Adrenal gland (tissue), 12 donors: ENCODE measurements around the gene OR2S2. TPM values are rescaled to one million over a fixed set of nuclear protein-coding genes. Genes with fewer than 3 reads are reported as not detected.

Experiments
- DNase-seq, 7 donors: peaks; one replicate each; pipeline ENCODE4 v3.0.0-alpha.2; 2019 to 2020
- H3K27ac ChIP-seq, 5 donors: fragments of 200-600 bp; sonication (generic) in 4 of 5; 1 replicate in 3 of 5; 2 replicates in 2 of 5; pipeline versions ENCODE4 v1.5.1 to v1.8.0; 2016 to 2020; ENCODE audit warnings: mild to moderate bottlenecking in 1 of 5
- H3K27me3 ChIP-seq: fragments of 200-600 bp; 2 replicates; pipeline ENCODE4 v1.8.0; 2021
- H3K36me3 ChIP-seq, 2 donors: fragments of 200-600 bp; replicated peaks in 1 of 2; 1 replicate in 1 of 2; 2 replicates in 1 of 2; pipeline versions ENCODE4 v1.5.1 to v1.8.0; 2018 to 2022
- H3K4me1 ChIP-seq, 2 donors: fragments of 200-600 bp; replicated peaks in 1 of 2; 1 replicate in 1 of 2; 2 replicates in 1 of 2; pipeline versions ENCODE4 v1.5.1 to v1.8.0; 2018 to 2021
- H3K4me3 ChIP-seq, 4 donors: fragments of 200-600 bp; sonication (generic) in 3 of 4; one replicate each; pipeline ENCODE4 v1.5.1; 2016 to 2018
- H3K9me3 ChIP-seq, 3 donors: fragments of 200-600 bp; sonication (generic) in 1 of 3; replicated peaks in 1 of 3; 1 replicate in 2 of 3; 2 replicates in 1 of 3; pipeline versions ENCODE4 v1.5.1 to v1.8.0; 2016 to 2021
- CTCF ChIP-seq, 6 experiments: fragments of 450-650 bp in 4 of 6; fragments of 200-600 bp in 2 of 6; sonication (generic) in 1 of 6; IDR thresholded peaks; 1 replicate in 5 of 6; 2 replicates in 1 of 6; pipeline versions ENCODE4 v1.5.1 to v1.8.0; 2016 to 2021; ENCODE audit warnings: antibody characterized with exemption in 6 of 6, mild to moderate bottlenecking in 2 of 6, moderate library complexity in 1 of 6
- POLR2A ChIP-seq, 2 donors: fragments of 450-650 bp; IDR thresholded peaks; one replicate each; pipeline ENCODE4 v1.6.1; 2017; ENCODE audit warnings: antibody characterized with exemption in 2 of 2, mild to moderate bottlenecking in 2 of 2, moderate library complexity in 1 of 2
- WGBS, 4 donors: extraction: QIAGEN DNeasy Blood & Tissue Kit in 2 of 4; methylation state at CpG; one replicate each; pipeline versions ENCODE4 v1.1.5 to v1.1.7; 2013 to 2017; 5-methylcytosine and 5-hydroxymethylcytosine counted together
- intact Hi-C, 2 donors: fragments of 100-400 bp; cut with DNase I; formaldehyde crosslinking; loops; one replicate each; pipeline versions ENCODE4 v1.14.1 to v1.15.0; 2022 to 2023
- polyA plus RNA-seq, 3 donors: library from polyadenylated mRNA; stranded (reverse); fragments of 200-250 nt in 2 of 3; fragments of 350-450 nt in 1 of 3; fragmentation: Illumina TruSeq in 1 of 3; extraction: RNeasy Lipid Tissue Mini Kit (QIAGEN cat#74804) in 1 of 3; gene quantifications; one replicate each; pipeline ENCODE4 v1.2.3, GENCODE V29; 2013 to 2014
- total RNA-seq, 9 donors: library from RNA; depleted of rRNA in 4 of 9; stranded (reverse); fragments of >200 nt in 4 of 9; fragments of 120-200 nt in 1 of 9; fragmentation: NEBNext Ultra II Directional in 1 of 9; extraction: Animal tissue kit (Norgen Biotek cat#: 25700) in 1 of 9; gene quantifications; one replicate each; pipeline versions ENCODE4 v1.1.0 to v1.2.4, GENCODE V29; 2013 to 2023
- donor health status: healthy with polysubstance abuse.
- donor health status: Bipolar disorder and iron deficiency.
- donor health status: DM: yes; HTN: yes; CAD: no.
- donor health status: DM: no; HTN: no; CAD: no.
- donor health status: DM: no; HTN: no; CAD: no.
- donor health status: DM: yes; HTN: yes; CAD: no.

Gene OR2S2
- total and polyA plus RNA-seq, 12 donors: not detected

GRCh38 chr9:35981699-35982098 lies 23.7 kb upstream of the OR2S2 start:
- Histone ChIP-seq H3K4me1 (no peaks in the 10 kb centered on the region), H3K27me3 (no peaks in the 10 kb centered on the region), H3K36me3 (no peaks in the 10 kb centered on the region), H3K9me3 (no peaks in the 10 kb centered on the region), H3K4me3 (no peak overlapping the region), H3K27ac (no peak overlapping the region)
- intact Hi-C loops: no loop called here
- 0 to 7% (median 4%) methylated on average over 2 of the region's 2 CpGs for WGBS, 4 donors
- TF ChIP-seq CTCF (IDR thresholded peaks at IDR 0.05): no peak
- no peak for TF ChIP-seq POLR2A (IDR thresholded peaks at IDR 0.05)
- DNase-seq: no peak

DNA sequence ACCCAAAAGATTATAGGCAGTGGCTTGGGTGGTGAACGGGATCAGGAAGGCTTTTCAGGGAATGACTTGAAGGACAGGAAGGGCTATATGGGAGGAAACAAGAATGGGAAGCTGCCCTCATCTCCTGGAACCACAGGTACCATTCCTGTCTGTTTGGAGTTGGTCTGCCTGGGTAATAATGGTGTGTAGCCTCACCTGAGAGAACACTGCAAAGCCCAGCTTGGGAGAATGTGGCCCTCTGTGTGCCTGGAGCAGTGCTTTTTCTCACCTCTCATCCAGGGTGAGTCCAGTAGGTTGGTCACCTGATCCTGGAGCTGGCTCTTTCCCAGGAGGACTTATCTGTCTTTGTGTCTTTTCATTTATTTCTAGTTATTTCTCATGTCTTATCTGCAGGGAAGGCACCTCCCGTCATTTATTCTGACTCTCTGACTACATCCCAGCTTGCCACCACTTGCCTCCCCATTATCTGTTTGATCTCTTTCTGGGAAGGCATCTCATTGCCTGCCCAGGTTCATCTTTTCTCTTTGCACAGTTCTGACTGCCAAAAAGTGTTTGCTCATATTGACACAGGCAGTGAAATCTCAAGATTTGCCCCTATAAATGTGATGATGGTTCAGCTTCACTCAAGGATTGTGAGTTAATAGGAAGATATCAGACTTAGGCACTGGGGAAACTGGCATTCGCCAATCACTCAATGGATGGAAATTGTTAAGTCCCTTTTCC lies 22.5 kb upstream of the OR2S2 start:
- no peak for DNase-seq
- intact Hi-C loops: no loop called here
- TF ChIP-seq CTCF (IDR thresholded peaks at IDR 0.05) (no peak), POLR2A (IDR thresholded peaks at IDR 0.05) (no peak)
- WGBS, 4 donors: 64 to 77% (median 70%) methylated on average over 3 of the region's 3 CpGs
- H3K27ac ChIP-seq: no peak overlapping the region
- H3K36me3 ChIP-seq: no peaks in the 10 kb centered on the region
- no peaks in the 10 kb centered on the region for H3K9me3 ChIP-seq
- no peaks in the 10 kb centered on the region for H3K27me3 ChIP-seq
- no peaks in the 10 kb centered on the region for H3K4me1 ChIP-seq
- no peak overlapping the region for H3K4me3 ChIP-seq

DNA sequence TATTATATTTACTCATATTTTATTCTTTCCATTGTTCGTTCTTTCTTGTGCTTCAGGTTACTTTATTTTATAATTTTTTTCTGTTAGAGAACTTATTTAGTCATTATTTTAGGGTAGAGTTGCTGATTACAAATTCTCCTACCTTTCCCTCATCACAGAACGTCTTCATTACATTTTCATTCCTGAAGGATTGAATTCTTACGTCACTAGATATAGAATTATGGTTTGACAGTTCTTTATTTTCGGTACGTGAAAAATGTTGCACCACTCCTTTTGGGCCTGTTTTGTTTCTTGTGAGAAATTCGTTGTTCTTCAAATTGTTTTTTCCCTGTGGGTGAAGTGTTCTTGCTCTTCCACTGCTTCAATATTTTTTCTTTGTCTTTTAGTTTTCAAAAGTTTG lies 20.8 kb upstream of the OR2S2 start:
- Histone ChIP-seq H3K36me3 (no peaks in the 10 kb centered on the region), H3K27ac (no peak overlapping the region), H3K9me3 (peaks cover 0 to 15% (median 6%) of the 10 kb centered on the region in 3 donors), H3K27me3 (no peaks in the 10 kb centered on the region), H3K4me3 (no peak overlapping the region), H3K4me1 (no peaks in the 10 kb centered on the region)
- 73 to 78% (median 74%) methylated on average over 6 of the region's 6 CpGs for WGBS, 4 donors
- DNase-seq: no peak
- intact Hi-C loops: no loop called here
- no peak for TF ChIP-seq POLR2A (IDR thresholded peaks at IDR 0.05)
- no peak for TF ChIP-seq CTCF (IDR thresholded peaks at IDR 0.05)

DNA sequence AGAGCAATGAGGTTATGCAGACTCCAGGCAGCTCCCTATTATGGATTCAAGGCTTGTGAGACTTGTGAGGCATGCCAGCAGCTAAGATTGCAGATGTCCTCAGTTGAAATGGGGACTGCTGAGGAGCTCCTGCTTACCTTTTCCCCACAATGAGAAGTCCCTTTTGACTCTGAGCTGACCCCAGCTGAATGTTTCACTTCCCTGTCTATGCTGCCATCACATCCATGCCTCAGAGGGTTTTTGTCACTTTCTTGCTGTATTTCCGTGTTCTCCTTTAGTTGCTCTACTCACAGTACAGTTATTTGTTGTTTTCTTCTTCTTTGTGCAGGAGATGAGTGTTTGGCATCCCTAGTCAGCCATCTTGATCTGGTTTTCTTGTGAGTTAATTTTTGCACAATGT lies 18.8 kb upstream of the OR2S2 start:
- Histone ChIP-seq H3K4me3 (no peak overlapping the region), H3K9me3 (peaks cover 0 to 17% (median 6%) of the 10 kb centered on the region in 3 donors), H3K27ac (no peak overlapping the region), H3K36me3 (no peaks in the 10 kb centered on the region), H3K27me3 (no peaks in the 10 kb centered on the region), H3K4me1 (no peaks in the 10 kb centered on the region)
- no peak for TF ChIP-seq POLR2A (IDR thresholded peaks at IDR 0.05)
- DNase-seq: no peak
- WGBS, 4 donors: 57 to 77% (median 68%) methylated on average over 1 of the region's 1 CpG
- intact Hi-C loops: no loop called here

DNA sequence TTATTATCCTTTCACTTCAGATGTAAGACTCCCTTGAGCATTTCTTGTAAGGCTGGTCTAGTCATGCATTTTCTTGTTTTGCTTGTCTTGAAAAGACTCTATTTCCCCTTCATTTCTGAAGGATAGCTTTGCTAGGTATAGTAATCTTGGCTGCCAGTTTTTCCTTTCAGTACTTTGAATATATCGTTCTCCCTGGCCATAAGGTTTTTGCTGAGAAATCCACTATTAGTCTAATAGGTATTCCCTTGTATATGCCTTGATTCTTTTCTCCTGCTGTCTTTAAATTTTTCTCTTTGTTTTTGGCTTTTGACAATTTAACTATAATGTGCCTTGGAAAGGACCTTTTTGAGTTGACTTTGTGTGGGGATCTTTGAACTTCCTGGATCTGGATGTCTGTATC lies 16.8 kb upstream of the OR2S2 start:
- TF ChIP-seq POLR2A (IDR thresholded peaks at IDR 0.05) (no peak), CTCF (IDR thresholded peaks at IDR 0.05) (no peak)
- H3K4me3 ChIP-seq: no peak overlapping the region
- no peak for DNase-seq
- intact Hi-C loops: no loop called here
- peaks cover 0 to 17% (median 6%) of the 10 kb centered on the region in 3 donors for H3K9me3 ChIP-seq
- no peaks in the 10 kb centered on the region for H3K36me3 ChIP-seq
- H3K27me3 ChIP-seq: no peaks in the 10 kb centered on the region
- 94 to 95% (median 94%) methylated on average over 1 of the region's 1 CpG for WGBS, 4 donors
- no peak overlapping the region for H3K27ac ChIP-seq
- no peaks in the 10 kb centered on the region for H3K4me1 ChIP-seq
